ENCODE measurements around the gene ODC1.

- TF ChIP-seq, protein P1, sequence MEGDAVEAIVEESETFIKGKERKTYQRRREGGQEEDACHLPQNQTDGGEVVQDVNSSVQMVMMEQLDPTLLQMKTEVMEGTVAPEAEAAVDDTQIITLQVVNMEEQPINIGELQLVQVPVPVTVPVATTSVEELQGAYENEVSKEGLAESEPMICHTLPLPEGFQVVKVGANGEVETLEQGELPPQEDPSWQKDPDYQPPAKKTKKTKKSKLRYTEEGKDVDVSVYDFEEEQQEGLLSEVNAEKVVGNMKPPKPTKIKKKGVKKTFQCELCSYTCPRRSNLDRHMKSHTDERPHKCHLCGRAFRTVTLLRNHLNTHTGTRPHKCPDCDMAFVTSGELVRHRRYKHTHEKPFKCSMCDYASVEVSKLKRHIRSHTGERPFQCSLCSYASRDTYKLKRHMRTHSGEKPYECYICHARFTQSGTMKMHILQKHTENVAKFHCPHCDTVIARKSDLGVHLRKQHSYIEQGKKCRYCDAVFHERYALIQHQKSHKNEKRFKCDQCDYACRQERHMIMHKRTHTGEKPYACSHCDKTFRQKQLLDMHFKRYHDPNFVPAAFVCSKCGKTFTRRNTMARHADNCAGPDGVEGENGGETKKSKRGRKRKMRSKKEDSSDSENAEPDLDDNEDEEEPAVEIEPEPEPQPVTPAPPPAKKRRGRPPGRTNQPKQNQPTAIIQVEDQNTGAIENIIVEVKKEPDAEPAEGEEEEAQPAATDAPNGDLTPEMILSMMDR (IDR thresholded peaks at IDR 0.05): no peak
- no peak for TF ChIP-seq POLR2A (IDR thresholded peaks at IDR 0.05)
These were observed 47.8 kb upstream of the ODC1 start for GRCh38 chr2:10495988-10496313.
